GM21367 (cell line): ENCODE measurements around the gene SYCE1L.

Experiments used
- ATAC-seq: cut with Tn5 transposase; IDR thresholded peaks from one replicate; pipeline ENCODE4 v1.9.1; 2021; ENCODE audit not compliant: unreplicated experiment

SYCE1L gene

DNA sequence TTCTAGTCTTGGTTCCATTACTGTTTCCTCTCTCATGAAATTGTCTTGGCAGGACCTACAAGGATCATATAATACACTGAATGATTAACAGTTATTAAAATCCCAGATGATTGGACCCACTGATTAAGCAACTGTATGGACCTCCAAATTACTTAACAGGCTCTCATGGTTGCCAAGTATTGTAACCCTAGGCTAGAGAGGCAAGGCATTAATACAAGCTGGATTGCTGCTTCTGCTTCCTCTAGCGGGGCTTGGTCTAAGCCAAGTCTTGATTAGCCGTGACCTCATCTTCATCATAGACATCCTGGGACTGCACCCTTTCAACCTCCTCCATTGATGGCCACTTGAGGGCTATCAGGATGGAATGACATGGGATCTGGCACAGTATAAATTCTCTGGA is 46.9 kb downstream of the SYCE1L start:
- no peak for ATAC-seq

DNA sequence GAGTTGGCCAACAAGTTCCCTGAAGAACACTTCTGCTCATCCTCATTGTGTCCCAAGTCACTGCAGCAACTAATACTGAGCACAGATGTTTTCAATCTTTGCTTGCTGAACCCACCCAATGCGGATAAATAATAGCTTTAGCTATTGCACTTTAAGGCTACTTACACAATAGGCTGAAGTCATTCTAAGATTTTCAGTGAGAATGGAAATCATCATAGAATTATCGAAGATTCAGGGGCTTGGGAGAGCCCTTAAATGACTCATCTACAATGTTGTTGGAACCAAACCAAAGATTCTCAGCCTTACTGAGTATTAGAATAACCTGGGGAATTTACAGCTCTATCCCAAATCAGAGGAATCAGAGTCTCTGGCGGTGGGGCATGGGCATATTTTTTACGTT is 51.2 kb downstream of the SYCE1L start:
- no peak for ATAC-seq
